Right lobe of liver (tissue), 4 donors: ENCODE results near the gene DYDC1.

ENCODE experiments used
- CTCF ChIP-seq, 4 donors: fragments of 200-600 bp in 3 of 4; fragments of 450-650 bp in 1 of 4; IDR thresholded peaks; one replicate each; pipeline versions ENCODE4 v1.5.1 to v1.8.0; 2016 to 2022; ENCODE audit warnings: antibody characterized with exemption in 4 of 4, mild to moderate bottlenecking in 2 of 4
- POLR2A ChIP-seq: fragments of 450-650 bp; IDR thresholded peaks from one replicate; pipeline ENCODE4 v1.6.1; 2017; ENCODE audit warnings: antibody characterized with exemption, mild to moderate bottlenecking
- donor health status: DM: no; HTN: no; CAD: no.
- donor health status: DM: no; HTN: no; CAD: no.
- donor health status: DM: no; HTN: yes; CAD: no.

GRCh38 chr10:80397014-80397413 is 40.5 kb upstream of the DYDC1 start:
- TF ChIP-seq CTCF (IDR thresholded peaks at IDR 0.05) = no peak
- TF ChIP-seq POLR2A = no peak
